ENCODE measurements around the gene PCDH19.

DNA sequence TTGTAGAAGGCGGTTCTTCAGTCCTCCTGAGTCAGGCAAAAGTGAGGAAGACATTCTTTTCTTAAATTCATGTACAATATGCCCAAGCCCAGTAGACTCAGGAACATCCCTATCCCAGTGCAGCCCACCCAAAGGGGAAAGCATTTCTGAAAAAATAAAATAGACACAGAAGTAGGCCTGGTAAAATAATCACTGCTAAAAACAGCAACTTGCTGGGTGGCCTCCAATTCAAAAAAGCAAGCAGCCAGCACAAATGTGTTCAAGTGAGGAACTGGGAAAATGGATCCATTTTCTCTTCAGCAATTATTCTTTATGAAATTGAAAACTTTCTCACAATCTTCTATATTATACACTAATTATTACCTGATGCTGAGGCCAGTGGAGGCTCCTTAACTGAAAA lies 165.4 kb downstream of the PCDH19 start:
- TF ChIP-seq CTCF (conservative IDR thresholded peaks at IDR 0.05; ENCODE audit: low read depth in 2 of 2) (no peak), POLR2AphosphoS5 (IDR thresholded peaks at IDR 0.05; ENCODE audit: low read depth) (no peak), ZNF114 (CRISPR knock-in tag; IDR thresholded peaks at IDR 0.05) (no peak), CREB1 (CRISPR knock-in tag; IDR thresholded peaks at IDR 0.05; ENCODE audit: low read depth) (no peak), EZH2phosphoT487 (IDR thresholded peaks at IDR 0.05; ENCODE audit: unreplicated experiment) (no peak), EZH2 (IDR thresholded peaks at IDR 0.05; ENCODE audit: low read depth, unreplicated experiment) (no peak), NANOG (IDR thresholded peaks at IDR 0.05; ENCODE audit: borderline replicate concordance) (no peak), ZNF331 (CRISPR knock-in tag; IDR thresholded peaks at IDR 0.05; ENCODE audit: low read depth) (no peak), JUNB (IDR thresholded peaks at IDR 0.05; ENCODE audit: unreplicated experiment) (no peak)
- TF ChIP-seq, protein P1, sequence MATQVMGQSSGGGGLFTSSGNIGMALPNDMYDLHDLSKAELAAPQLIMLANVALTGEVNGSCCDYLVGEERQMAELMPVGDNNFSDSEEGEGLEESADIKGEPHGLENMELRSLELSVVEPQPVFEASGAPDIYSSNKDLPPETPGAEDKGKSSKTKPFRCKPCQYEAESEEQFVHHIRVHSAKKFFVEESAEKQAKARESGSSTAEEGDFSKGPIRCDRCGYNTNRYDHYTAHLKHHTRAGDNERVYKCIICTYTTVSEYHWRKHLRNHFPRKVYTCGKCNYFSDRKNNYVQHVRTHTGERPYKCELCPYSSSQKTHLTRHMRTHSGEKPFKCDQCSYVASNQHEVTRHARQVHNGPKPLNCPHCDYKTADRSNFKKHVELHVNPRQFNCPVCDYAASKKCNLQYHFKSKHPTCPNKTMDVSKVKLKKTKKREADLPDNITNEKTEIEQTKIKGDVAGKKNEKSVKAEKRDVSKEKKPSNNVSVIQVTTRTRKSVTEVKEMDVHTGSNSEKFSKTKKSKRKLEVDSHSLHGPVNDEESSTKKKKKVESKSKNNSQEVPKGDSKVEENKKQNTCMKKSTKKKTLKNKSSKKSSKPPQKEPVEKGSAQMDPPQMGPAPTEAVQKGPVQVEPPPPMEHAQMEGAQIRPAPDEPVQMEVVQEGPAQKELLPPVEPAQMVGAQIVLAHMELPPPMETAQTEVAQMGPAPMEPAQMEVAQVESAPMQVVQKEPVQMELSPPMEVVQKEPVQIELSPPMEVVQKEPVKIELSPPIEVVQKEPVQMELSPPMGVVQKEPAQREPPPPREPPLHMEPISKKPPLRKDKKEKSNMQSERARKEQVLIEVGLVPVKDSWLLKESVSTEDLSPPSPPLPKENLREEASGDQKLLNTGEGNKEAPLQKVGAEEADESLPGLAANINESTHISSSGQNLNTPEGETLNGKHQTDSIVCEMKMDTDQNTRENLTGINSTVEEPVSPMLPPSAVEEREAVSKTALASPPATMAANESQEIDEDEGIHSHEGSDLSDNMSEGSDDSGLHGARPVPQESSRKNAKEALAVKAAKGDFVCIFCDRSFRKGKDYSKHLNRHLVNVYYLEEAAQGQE (IDR thresholded peaks at IDR 0.05; ENCODE audit: unreplicated experiment) = no peak
- TF ChIP-seq, protein P2, sequence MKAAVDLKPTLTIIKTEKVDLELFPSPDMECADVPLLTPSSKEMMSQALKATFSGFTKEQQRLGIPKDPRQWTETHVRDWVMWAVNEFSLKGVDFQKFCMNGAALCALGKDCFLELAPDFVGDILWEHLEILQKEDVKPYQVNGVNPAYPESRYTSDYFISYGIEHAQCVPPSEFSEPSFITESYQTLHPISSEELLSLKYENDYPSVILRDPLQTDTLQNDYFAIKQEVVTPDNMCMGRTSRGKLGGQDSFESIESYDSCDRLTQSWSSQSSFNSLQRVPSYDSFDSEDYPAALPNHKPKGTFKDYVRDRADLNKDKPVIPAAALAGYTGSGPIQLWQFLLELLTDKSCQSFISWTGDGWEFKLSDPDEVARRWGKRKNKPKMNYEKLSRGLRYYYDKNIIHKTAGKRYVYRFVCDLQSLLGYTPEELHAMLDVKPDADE (IDR thresholded peaks at IDR 0.05) = no peak
- TF ChIP-seq, protein P3, sequence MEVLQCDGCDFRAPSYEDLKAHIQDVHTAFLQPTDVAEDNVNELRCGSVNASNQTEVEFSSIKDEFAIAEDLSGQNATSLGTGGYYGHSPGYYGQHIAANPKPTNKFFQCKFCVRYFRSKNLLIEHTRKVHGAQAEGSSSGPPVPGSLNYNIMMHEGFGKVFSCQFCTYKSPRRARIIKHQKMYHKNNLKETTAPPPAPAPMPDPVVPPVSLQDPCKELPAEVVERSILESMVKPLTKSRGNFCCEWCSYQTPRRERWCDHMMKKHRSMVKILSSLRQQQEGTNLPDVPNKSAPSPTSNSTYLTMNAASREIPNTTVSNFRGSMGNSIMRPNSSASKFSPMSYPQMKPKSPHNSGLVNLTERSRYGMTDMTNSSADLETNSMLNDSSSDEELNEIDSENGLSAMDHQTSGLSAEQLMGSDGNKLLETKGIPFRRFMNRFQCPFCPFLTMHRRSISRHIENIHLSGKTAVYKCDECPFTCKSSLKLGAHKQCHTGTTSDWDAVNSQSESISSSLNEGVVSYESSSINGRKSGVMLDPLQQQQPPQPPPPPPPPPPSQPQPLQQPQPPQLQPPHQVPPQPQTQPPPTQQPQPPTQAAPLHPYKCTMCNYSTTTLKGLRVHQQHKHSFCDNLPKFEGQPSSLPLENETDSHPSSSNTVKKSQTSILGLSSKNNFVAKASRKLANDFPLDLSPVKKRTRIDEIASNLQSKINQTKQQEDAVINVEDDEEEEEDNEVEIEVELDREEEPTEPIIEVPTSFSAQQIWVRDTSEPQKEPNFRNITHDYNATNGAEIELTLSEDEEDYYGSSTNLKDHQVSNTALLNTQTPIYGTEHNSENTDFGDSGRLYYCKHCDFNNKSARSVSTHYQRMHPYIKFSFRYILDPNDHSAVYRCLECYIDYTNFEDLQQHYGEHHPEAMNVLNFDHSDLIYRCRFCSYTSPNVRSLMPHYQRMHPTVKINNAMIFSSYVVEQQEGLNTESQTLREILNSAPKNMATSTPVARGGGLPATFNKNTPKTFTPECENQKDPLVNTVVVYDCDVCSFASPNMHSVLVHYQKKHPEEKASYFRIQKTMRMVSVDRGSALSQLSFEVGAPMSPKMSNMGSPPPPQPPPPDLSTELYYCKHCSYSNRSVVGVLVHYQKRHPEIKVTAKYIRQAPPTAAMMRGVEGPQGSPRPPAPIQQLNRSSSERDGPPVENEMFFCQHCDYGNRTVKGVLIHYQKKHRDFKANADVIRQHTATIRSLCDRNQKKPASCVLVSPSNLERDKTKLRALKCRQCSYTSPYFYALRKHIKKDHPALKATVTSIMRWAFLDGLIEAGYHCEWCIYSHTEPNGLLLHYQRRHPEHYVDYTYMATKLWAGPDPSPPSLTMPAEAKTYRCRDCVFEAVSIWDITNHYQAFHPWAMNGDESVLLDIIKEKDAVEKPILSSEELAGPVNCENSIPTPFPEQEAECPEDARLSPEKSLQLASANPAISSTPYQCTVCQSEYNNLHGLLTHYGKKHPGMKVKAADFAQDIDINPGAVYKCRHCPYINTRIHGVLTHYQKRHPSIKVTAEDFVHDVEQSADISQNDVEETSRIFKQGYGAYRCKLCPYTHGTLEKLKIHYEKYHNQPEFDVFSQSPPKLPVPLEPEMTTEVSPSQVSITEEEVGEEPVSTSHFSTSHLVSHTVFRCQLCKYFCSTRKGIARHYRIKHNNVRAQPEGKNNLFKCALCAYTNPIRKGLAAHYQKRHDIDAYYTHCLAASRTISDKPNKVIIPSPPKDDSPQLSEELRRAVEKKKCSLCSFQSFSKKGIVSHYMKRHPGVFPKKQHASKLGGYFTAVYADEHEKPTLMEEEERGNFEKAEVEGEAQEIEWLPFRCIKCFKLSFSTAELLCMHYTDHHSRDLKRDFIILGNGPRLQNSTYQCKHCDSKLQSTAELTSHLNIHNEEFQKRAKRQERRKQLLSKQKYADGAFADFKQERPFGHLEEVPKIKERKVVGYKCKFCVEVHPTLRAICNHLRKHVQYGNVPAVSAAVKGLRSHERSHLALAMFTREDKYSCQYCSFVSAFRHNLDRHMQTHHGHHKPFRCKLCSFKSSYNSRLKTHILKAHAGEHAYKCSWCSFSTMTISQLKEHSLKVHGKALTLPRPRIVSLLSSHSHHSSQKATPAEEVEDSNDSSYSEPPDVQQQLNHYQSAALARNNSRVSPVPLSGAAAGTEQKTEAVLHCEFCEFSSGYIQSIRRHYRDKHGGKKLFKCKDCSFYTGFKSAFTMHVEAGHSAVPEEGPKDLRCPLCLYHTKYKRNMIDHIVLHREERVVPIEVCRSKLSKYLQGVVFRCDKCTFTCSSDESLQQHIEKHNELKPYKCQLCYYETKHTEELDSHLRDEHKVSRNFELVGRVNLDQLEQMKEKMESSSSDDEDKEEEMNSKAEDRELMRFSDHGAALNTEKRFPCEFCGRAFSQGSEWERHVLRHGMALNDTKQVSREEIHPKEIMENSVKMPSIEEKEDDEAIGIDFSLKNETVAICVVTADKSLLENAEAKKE (CRISPR knock-in tag; IDR thresholded peaks at IDR 0.05) = no peak
